ENCODE results near the gene BCL2L13. TPM values are rescaled to one million over a fixed set of nuclear protein-coding genes. Genes with fewer than 3 reads are reported as not detected.

BCL2L13 gene, protein sequence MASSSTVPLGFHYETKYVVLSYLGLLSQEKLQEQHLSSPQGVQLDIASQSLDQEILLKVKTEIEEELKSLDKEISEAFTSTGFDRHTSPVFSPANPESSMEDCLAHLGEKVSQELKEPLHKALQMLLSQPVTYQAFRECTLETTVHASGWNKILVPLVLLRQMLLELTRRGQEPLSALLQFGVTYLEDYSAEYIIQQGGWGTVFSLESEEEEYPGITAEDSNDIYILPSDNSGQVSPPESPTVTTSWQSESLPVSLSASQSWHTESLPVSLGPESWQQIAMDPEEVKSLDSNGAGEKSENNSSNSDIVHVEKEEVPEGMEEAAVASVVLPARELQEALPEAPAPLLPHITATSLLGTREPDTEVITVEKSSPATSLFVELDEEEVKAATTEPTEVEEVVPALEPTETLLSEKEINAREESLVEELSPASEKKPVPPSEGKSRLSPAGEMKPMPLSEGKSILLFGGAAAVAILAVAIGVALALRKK
- polyA plus RNA-seq (2011; rRNA removed) (64.1 and 66.0 TPM in 2 replicates), polyA minus RNA-seq (2011; rRNA and poly(A)+ RNA removed) (76.6 and 85.4 TPM in 2 replicates)

DNA sequence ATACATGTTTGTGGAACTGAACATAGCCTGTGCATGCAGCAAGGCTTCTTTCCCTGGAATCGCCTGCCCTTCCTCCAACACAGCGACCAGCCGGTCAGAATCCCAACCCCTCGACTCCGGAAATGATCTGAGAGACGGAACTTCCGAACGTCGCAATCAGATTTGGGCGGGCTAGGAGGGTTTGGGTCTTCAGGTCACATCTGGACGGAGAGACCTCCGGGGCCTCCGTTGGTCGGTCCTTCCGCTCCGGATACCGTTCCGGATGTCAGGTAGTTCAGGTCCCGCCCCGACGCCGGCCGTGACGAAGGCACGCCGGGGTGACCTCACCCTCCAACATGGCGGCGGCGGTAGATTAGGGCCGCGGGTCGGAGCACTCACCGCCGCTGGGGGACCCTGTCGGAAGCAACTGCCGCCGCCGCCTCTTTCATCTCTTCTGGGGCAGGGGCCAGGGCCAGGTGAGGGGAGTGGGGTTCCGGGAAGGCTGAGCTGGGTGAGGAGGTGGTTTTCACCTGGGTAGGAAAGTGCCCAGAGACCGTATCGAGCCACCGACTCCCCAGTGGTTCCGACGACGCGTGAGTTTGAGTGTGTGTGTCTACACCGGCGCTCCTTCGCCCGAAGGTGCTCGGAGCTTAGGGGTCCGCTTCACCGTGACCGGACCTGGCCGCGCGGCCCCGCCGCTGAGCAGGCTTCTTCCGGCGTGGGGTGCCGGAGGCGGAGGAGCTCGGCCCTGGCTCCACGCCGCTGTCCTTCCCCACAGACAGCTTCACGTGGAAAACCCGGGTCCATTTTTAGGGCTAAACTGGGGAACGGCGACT is at the start of gene BCL2L13:
Gene BCL2L13, plus strand, starts transcription at position 326 of the 815 bp plus-strand sequence. CDS start 16,955 bp downstream, outside the sequence.
- POLR2A ChIA-PET: interaction anchor here (0.8 to 1.1 kb wide), 4 partner anchors 10 to 88 kb away, joined by 3 read pairs; partner anchors contain the start of gene ATP6V1E1

DNA sequence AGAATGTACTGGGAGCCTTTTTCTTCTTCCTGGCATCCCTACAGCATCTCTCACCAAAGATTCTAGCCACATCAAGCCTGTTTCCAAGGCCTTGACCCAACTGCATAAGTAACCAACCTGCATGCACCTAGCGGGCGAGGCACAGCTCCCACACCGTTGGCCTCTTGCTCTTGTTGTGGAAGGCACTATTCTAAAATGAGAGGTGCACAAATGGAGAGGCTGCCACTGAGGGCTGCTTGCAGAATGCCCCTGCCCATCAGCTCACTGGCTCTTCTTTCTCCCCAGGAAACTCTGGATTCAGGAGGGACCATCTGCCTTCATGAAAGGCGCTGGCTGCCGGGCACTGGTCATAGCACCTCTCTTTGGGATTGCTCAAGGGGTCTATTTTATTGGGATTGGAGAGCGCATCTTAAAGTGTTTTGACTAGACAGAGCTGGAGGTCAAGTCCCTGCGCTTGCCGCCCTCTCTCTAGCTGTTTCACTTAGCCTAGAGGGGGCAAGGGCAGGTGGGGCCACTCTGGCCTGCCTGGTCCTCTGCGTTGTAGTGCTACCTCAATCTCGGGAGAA is 48.7 kb upstream of the BCL2L13 start:
- ChIA-PET CTCF (no interaction called here), POLR2A (no interaction called here)
- H3K4me3 ChIP-seq (ENCODE audit: low read depth, low read length): no peak overlapping the region
- DNase-seq (ENCODE audit: low read depth, low spot score): no peak
- no peak overlapping the region for H3K27ac ChIP-seq (ENCODE audit: low read depth, low read length)
- no peaks in the 10 kb centered on the region for H3K9me3 ChIP-seq (ENCODE audit: control insufficient read depth, insufficient read depth, low read length)
- TF ChIP-seq, protein P1, sequence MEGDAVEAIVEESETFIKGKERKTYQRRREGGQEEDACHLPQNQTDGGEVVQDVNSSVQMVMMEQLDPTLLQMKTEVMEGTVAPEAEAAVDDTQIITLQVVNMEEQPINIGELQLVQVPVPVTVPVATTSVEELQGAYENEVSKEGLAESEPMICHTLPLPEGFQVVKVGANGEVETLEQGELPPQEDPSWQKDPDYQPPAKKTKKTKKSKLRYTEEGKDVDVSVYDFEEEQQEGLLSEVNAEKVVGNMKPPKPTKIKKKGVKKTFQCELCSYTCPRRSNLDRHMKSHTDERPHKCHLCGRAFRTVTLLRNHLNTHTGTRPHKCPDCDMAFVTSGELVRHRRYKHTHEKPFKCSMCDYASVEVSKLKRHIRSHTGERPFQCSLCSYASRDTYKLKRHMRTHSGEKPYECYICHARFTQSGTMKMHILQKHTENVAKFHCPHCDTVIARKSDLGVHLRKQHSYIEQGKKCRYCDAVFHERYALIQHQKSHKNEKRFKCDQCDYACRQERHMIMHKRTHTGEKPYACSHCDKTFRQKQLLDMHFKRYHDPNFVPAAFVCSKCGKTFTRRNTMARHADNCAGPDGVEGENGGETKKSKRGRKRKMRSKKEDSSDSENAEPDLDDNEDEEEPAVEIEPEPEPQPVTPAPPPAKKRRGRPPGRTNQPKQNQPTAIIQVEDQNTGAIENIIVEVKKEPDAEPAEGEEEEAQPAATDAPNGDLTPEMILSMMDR (IDR thresholded peaks at IDR 0.05; ENCODE audit: low read depth, low read length): no peak
- no peaks in the 10 kb centered on the region for H3K27me3 ChIP-seq (ENCODE audit: control insufficient read depth, insufficient read depth, low read length)

More for the DNA sequence above, at the start of gene BCL2L13:
- Histone ChIP-seq H3K9me3 (ENCODE audit: control insufficient read depth, insufficient read depth, low read length) (no peaks in the 10 kb centered on the region; the same call in none of the 2 replicates), H3K27me3 (ENCODE audit: control insufficient read depth, insufficient read depth, low read length) (no peaks in the 10 kb centered on the region), H3K27ac (ENCODE audit: low read depth, low read length) (peak within 1 kb of the TSS; percentile 99), H3K4me3 (ENCODE audit: low read depth, low read length) (peak within 1 kb of the TSS; percentile 88)
- TF ChIP-seq, protein P1 (IDR thresholded peaks at IDR 0.05; ENCODE audit: low read depth, low read length): no peak
- peak; percentile 70 for DNase-seq (ENCODE audit: low read depth, low spot score)
- CTCF ChIA-PET: interaction anchor here (0.8 kb wide), 2 partner anchors 80 to 101 kb away, joined by 3 read pairs; no protein-coding TSS in a partner anchor

DNA sequence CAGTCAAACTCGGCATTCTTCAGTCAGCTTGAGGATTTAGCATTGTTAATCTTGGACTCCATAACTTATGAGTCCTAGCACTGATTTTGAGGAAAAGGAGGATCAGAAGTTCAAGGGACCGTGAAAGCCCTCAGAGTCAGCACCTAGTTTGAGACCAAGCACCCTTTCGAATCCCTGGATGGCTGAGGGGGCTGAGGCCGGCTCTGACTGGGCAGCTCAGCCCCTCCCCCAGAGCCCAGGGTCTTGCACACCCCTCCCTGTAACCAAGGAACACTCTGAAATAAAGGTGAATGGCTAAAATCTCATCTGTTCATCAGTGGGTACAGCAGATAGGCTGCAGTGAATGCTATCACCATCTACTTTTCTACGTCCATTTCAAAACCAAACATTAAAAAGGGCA is 48.0 kb upstream of the BCL2L13 start:
- no peak overlapping the region for H3K27ac ChIP-seq (ENCODE audit: low read depth, low read length)
- TF ChIP-seq, protein P1 (IDR thresholded peaks at IDR 0.05; ENCODE audit: low read depth, low read length): no peak
- no peaks in the 10 kb centered on the region for H3K27me3 ChIP-seq (ENCODE audit: control insufficient read depth, insufficient read depth, low read length)
- no peaks in the 10 kb centered on the region for H3K9me3 ChIP-seq (ENCODE audit: control insufficient read depth, insufficient read depth, low read length)
- DNase-seq (ENCODE audit: low read depth, low spot score): no peak
- POLR2A ChIA-PET: no interaction called here
- H3K4me3 ChIP-seq (ENCODE audit: low read depth, low read length): no peak overlapping the region
- CTCF ChIA-PET: no interaction called here

DNA sequence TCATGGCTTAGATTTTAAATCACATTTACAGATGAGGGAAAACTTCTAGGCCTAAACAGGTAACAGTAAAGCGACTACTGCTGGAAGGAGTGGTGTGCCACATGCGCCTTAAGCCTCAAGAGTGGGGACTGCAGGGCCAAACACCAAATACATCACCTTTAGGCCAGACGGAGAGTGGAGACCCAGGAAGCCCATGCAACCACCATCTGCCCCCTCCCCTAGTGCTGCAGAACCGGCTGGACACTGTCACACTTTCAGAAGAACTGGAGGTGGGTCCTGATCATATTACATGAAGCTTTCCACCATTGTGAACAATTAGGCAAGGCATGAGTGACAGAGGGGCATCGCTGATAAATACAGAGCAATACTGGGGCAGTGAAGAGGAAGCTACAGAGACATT is 46.4 kb upstream of the BCL2L13 start:
- Histone ChIP-seq H3K9me3 (ENCODE audit: control insufficient read depth, insufficient read depth, low read length) (no peaks in the 10 kb centered on the region), H3K27ac (ENCODE audit: low read depth, low read length) (no peak overlapping the region), H3K4me3 (ENCODE audit: low read depth, low read length) (no peak overlapping the region), H3K27me3 (ENCODE audit: control insufficient read depth, insufficient read depth, low read length) (no peaks in the 10 kb centered on the region)
- TF ChIP-seq, protein P1 (IDR thresholded peaks at IDR 0.05; ENCODE audit: low read depth, low read length): no peak
- DNase-seq (ENCODE audit: low read depth, low spot score): no peak
- CTCF ChIA-PET: interaction anchor here (0.7 kb wide), 1 partner anchor 151 kb away, joined by 5 read pairs; no protein-coding TSS in a partner anchor
- POLR2A ChIA-PET: no interaction called here

Data from AG04450 (cell line).